Measurements from ENCODE around the gene ACTN4.
"Not testable (repeated sequence)": the region's sequence is repeated elsewhere in the genome, so short reads cannot be mapped to it uniquely, and the experiment has no call there.

The ACTN4 gene

GRCh38 chr19:38736413-38737280 is 89.2 kb downstream of the ACTN4 start:
- DNase-seq (ENCODE audit: low read depth, low spot score): peak; percentile 31

- DNase-seq (ENCODE audit: low read depth, low spot score): no peak
These were observed 89.9 kb downstream of the ACTN4 start for GRCh38 chr19:38737281-38737865.

- no peak for DNase-seq (ENCODE audit: low read depth, low spot score)
These were observed 90.7 kb downstream of the ACTN4 start for GRCh38 chr19:38737921-38738737.

- no peak for DNase-seq (ENCODE audit: low read depth, low spot score)
These were observed 92.2 kb downstream of the ACTN4 start for GRCh38 chr19:38739440-38740256.

- no peak for DNase-seq (ENCODE audit: low read depth, low spot score)
These were observed 92.8 kb downstream of the ACTN4 start for GRCh38 chr19:38740257-38740592.

GRCh38 chr19:38740932-38741331 is 93.5 kb downstream of the ACTN4 start:
- no peak for DNase-seq (ENCODE audit: low read depth, low spot score)

- no peak for DNase-seq (ENCODE audit: low read depth, low spot score)
These were observed 94.2 kb downstream of the ACTN4 start for GRCh38 chr19:38741670-38742069.

GRCh38 chr19:38742296-38742695 is 94.8 kb downstream of the ACTN4 start:
- no peak for DNase-seq (ENCODE audit: low read depth, low spot score)

- DNase-seq (ENCODE audit: low read depth, low spot score): no peak
These were observed 95.5 kb downstream of the ACTN4 start for GRCh38 chr19:38742906-38743305.

- DNase-seq (ENCODE audit: low read depth, low spot score): no peak
These were observed 96.2 kb downstream of the ACTN4 start for GRCh38 chr19:38743394-38744297.

- no peak for DNase-seq (ENCODE audit: low read depth, low spot score)
These were observed 96.8 kb downstream of the ACTN4 start, which contains the start of gene CAPN12 for GRCh38 chr19:38744298-38744681. TSS of gene CAPN12 (minus strand) at chr19:38744474. CDS start at chr19:38744165, 309 bp downstream.

GRCh38 chr19:38744874-38745273 is 97.4 kb downstream of the ACTN4 start:
- no peak for DNase-seq (ENCODE audit: low read depth, low spot score)

- DNase-seq (ENCODE audit: low read depth, low spot score): no peak
These were observed 97.9 kb downstream of the ACTN4 start for GRCh38 chr19:38745316-38745715.

- DNase-seq (ENCODE audit: low read depth, low spot score): not testable (repeated sequence)
These were observed 106.3 kb downstream of the ACTN4 start for GRCh38 chr19:38753783-38754182.

GRCh38 chr19:38754196-38754595 is 106.7 kb downstream of the ACTN4 start:
- DNase-seq (ENCODE audit: low read depth, low spot score): not testable (repeated sequence)

- no peak for DNase-seq (ENCODE audit: low read depth, low spot score)
These were observed 112.1 kb downstream of the ACTN4 start for GRCh38 chr19:38759590-38760003.

- not testable (repeated sequence) for DNase-seq (ENCODE audit: low read depth, low spot score)
These were observed 113.5 kb downstream of the ACTN4 start for GRCh38 chr19:38760805-38761517.

- not testable (repeated sequence) for DNase-seq (ENCODE audit: low read depth, low spot score)
These were observed 114.5 kb downstream of the ACTN4 start for GRCh38 chr19:38761884-38762389.

- no peak for DNase-seq (ENCODE audit: low read depth, low spot score)
These were observed 116.4 kb downstream of the ACTN4 start for GRCh38 chr19:38763795-38764220.
